ENCODE results near the gene HELZ.
"Not testable (repeated sequence)": the region's sequence is repeated elsewhere in the genome, so short reads cannot be mapped to it uniquely, and the experiment has no call there.

Gene HELZ

GRCh38 chr17:67044016-67044772 lies 200.8 kb downstream of the HELZ start, which contains the start of gene CACNG1:
CACNG1 (plus strand) TSS chr17:67044554; CDS start chr17:67044661, 107 bp downstream.
- DNase-seq: no peak

GRCh38 chr17:67043283-67043682 lies 201.7 kb downstream of the HELZ start:
- DNase-seq: no peak

- no peak for DNase-seq
Observed at GRCh38 chr17:67041941-67042899, 202.8 kb downstream of the HELZ start.

GRCh38 chr17:67041531-67041930 lies 203.5 kb downstream of the HELZ start:
- DNase-seq: no peak

- not testable (repeated sequence) for DNase-seq
Observed at GRCh38 chr17:67041119-67041518, 203.9 kb downstream of the HELZ start.

GRCh38 chr17:67040652-67041051 lies 204.3 kb downstream of the HELZ start:
- DNase-seq: no peak

GRCh38 chr17:67038861-67039365 lies 206.1 kb downstream of the HELZ start:
- DNase-seq: no peak

- DNase-seq: no peak
Observed at GRCh38 chr17:67035131-67036083, 209.6 kb downstream of the HELZ start.

- DNase-seq: no peak
Observed at GRCh38 chr17:67033613-67034012, 211.4 kb downstream of the HELZ start.

GRCh38 chr17:67032985-67033384 lies 212.0 kb downstream of the HELZ start:
- no peak for DNase-seq

GRCh38 chr17:67032382-67032781 lies 212.6 kb downstream of the HELZ start:
- no peak for DNase-seq

GRCh38 chr17:67030641-67031040 lies 214.4 kb downstream of the HELZ start:
- no peak for DNase-seq

GRCh38 chr17:67027031-67027628 lies 217.9 kb downstream of the HELZ start:
- no peak for DNase-seq

GRCh38 chr17:67026341-67026740 lies 218.7 kb downstream of the HELZ start:
- no peak for DNase-seq

- no peak for DNase-seq
Observed at GRCh38 chr17:67025216-67025792, 219.7 kb downstream of the HELZ start.

GRCh38 chr17:67024736-67025135 lies 220.3 kb downstream of the HELZ start:
- DNase-seq: no peak

- no peak for DNase-seq
Observed at GRCh38 chr17:67022451-67022810, 222.6 kb downstream of the HELZ start.

- no peak for DNase-seq
Observed at GRCh38 chr17:67021743-67022450, 223.1 kb downstream of the HELZ start.

GRCh38 chr17:67021196-67021595 lies 223.8 kb downstream of the HELZ start:
- no peak for DNase-seq
